GM18526 (cell line): ENCODE results near the gene HPCAL1.

ENCODE experiments used
- POLR2A ChIP-seq: IDR thresholded peaks from 3 replicates; pipeline ENCODE4 v1.6.1; 2011; ENCODE audit not compliant: insufficient read length; ENCODE audit errors: extremely low read depth

The HPCAL1 gene

DNA sequence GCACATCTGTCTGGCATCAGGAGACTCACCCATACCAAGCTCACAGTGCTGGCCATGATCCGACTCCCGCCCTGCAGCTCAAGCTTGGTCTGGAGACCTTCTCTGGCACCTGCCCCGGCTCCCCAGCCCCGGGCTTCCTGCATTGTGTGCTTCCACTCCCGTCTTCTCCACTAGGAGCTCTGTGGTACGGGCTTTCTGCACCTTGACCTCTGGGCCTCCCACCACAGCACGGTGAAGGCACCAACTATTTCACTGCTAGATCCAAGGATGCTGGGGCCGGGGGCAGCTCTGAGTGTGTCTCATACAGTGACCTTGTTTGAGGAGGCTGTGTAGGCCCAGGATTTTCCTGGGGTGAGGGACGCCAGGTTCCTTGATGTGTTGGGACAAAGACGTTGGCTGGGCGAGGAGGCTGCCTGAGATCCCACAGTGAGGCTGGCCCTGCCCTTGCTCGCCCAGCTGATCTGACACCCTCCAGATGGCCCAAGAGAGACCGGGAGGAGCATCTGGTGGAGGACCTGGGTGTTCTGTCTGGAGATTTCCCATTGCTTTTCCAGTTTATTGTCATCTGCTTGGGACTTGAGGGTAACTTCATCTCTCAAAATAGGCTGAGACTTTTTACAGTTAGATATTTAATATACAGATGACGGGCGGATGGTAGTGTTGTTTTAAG is 64.0 kb downstream of the HPCAL1 start:
- TF ChIP-seq POLR2A: no peak

DNA sequence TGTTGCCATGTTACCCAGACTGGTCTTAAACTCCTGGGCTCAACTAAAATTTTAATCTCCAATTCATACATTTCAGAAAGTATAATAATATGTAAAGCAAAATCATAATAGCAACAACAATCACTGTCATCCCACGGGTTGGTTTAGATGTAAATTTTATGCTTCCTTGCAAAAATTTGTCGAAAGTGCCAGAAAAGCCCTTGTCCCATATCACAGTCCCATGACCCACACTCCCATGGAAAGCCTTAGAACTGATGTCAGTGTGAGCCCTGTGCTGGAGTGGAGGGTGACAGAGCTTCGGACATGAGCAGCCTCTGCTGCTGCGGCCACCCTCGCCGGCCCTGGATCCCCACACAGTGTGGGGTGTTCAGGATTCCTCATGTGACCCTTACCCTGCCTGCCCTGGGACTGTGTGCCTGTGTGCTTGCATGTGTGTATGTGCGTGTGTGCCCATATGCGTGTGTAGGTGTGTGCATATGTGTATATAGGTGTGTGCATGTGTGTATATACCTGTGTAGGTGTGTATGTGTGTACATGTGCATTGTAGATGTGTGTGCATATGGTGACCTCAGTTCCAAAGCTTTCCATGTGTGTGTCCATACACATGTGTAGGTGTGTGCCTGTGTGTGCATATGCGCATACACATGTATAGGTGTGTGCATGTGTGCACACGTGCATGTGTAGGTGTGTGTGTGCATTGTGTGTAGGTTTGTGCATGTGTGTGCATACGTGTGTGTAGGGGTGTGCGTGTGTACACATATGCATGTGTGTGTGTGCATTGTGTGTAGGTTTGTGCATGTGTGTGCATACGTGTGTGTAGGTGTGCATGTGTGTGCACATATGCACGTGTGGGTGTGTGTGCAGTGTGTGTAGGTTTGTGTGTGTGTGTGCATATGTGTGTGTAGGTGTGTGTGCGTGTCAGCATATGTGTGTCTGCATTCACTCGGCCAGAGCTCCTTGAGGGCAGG is 65.1 kb downstream of the HPCAL1 start:
- no peak for TF ChIP-seq POLR2A

DNA sequence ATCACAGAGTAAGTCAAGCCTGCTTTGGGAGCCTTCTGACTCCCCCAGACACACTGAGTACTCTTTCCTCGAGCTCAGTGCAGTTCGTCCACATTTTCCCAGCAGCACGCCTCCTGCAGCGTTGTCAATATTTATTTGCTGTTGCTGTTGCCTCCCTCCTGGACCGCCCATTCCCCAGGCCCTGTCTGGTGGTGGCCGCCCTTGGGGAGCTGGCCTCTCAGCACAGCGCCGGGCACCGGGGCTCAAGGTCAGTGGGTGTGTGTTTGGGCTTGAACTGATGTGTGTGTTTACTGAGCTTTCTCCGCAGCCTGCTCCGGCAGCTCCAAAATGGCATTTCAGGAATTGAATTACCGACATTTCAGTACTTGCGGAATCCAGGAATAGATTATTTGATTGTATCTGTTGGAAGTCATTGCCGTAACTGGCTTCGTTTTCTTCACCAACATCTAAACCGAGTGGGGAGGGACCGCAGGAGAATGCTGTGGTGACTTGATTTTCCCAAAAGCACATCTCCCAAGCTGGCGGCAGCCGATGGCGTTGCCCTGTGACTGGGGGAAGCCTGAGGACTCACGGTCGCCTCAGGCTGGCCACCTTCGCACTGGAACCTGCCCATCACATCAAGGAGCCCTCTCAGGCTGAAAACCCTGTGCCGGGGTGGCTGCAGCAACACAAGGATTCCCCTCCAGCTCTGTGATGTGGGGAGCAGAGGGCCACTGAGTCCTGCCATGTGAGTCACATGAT is 66.0 kb downstream of the HPCAL1 start:
- no peak for TF ChIP-seq POLR2A

DNA sequence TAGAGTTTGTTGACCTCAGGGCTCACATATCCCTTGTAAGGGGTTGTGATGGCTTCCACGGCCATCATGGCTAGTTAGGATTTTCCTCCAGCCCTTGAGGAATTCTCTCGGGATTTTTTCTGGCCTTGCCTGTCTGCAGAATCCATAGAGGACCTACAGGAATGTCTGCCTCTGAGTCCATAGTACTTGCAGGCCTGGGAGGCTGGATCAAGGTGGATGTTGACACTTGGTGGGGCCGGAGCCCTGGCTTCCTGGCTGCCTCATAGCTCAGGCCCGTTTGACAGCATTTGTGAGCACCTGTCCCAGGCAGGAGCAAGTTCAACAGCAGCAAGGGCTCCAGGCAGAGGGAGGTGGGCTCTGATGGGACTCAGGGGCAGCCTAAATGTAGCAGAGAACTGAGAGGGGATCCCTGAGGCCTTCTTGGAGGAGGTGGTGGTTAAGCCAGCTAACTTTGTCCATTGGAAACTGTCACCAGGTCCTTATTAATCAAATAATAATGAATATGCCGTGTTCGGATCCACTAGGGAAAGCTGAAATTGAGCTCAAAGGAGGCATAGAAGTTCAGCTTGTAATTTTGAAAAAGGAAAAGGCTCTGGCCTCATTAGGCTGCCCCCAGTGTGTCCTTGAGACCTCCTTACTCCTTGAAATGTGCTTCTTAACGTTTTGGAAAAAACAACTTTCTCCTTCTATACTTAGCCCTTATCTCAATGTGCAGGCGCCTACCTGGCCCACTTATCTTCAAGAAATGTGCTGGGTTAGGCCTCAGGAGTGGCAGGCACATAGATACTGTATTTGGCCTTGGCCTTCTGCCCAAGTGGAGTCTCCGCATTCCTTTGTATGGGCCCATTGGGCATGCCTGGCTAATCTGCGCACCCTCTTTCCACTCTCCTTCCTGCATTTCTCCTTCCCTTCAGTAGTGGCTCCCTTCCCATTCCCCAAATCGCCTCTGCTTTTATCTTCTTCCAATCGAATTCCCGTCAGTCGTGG is 66.9 kb downstream of the HPCAL1 start:
- TF ChIP-seq POLR2A: no peak

DNA sequence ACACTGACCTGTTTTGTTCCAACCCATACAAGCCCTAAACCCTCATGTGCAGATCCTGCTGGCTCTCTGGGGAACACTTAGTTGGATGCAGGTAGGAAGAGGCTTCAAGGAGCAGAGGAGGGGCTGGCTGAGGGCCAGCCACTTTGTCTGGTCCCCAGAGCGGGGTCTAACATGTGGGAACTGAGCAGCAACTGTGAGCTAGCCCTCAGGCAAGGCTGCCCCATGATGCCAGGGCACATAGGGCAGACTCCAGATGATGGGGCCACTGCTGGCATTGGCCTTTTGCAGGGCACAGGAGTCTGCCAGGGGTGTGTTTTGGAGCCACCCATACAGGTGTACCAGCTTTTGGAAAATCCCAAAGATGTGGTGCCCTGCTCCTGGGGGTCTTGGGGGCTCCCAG is 67.7 kb downstream of the HPCAL1 start:
- no peak for TF ChIP-seq POLR2A

DNA sequence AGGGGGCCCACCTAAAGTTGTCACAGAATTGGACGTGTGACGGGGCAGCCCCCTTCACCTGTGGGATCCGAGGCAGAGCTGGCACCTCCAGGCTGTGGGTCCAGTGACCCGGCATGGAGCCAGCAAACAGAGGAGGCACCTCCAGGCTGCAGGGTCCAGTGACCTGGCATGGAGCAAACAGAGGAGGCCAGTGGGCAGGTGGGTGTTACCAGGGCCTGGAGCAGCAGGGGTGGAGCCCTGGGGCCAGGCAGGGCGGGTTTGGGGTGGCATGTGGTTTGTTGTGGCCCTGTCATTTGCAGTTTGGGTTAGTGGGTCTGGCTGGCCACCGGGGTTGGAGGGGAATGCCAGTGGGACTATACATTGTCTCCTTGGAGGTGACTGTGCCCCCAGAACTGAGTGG is 68.2 kb downstream of the HPCAL1 start:
- TF ChIP-seq POLR2A: no peak

DNA sequence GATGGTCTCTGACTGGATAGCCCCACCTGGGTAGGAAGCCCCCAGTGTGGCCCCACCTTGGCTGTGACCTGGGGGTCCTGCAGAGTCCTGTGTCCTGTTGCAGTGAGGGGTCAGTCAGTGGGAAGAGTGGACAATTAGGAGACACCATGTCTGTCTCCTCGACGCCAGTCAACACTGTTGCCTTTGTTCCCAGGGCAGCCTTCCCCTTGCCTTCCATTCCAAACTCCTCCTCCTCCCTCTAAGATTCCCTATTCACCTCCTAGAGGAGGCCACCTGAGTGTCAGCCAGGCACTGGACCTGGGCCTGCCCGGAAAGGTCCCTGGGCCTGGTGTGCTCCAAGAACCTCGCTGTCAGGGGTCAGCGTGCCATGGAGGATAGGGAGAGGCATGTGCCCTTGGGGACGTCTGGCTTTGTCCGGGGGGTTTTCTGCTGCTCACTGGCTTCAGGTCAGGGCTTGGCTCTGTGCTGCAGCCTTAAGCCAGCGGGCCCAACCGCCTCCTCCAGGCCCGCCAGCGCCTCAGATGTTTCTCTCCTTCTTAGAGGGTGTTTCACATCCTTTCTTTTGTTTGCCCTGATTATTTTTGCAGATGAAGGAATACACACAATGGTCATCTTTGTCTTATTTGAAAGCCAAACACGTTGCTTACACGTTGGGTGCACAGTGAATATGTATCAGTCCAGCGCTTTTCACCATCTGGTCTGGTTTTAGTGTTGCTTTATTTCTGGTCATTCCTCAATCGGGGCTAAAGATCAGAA is 68.9 kb downstream of the HPCAL1 start:
- no peak for TF ChIP-seq POLR2A

DNA sequence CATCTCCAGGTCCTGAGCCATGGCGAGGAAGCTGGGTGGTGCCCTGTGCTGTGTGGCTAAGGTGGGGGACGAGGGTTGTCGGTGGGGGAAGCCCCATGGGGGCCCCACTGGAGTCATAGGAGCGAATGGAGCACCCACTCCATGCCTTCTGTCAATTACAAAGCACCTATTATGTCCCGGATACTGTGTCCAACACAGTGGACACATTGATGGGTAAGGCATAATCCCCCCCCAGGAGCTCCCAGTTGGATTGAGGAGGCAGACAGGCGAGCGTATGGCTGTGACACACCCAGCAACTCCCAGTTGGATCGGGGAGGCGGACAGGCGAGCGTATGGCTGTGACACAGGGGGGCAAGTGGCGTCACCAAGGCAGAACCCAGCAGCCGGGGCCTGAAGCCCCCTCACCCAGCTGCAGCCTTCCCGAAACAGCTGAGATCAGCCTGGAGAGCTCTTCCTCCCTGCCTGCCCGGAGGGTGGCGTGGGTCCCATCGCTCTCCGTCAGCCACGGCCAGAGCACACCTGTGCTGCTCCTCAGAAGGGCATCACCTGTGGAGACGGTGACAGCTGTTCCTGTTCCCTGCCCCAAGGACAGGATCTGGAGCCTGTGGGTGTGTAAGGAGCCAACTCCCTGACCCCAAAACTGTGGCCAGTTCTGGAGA is 69.6 kb downstream of the HPCAL1 start:
- TF ChIP-seq POLR2A: no peak

DNA sequence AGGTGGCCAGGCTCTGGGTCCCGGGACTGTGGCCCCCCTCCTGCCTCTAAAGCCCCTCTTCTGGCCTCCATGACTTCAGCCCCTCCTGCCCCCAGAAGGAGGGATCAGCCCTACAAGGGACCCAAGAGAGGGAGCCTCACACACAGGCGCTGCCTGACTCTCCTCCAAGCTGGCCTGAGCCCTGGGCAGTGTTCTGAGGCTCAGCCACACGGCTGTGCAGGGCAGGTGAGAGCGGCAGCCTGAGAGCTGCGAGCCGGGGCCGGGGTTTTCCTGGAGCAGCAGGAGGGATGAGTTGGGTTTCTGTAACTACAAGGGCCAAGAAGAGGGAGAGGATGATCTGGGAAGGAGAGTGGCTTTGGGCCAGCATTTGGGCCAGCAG is 70.1 kb downstream of the HPCAL1 start:
- TF ChIP-seq POLR2A: no peak

DNA sequence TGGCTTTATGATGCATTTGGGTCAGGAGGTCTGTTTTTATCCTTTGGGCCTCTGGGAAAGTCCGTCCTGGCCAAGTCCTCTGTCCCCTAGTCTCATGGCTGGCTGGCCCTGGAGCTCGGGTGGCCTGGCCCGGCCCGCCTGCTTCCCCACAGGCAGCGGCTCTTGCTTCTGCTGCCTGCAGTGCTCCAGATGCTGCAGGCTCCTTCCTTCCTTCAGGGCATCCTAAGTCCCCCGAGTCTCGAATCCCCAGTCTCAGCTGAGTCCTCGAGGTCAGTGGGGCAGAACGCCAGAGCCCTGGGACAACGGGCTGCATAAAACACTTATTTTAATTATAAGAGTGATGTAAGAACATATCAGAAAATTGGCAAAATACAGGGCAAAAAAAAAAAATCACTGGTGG is 71.2 kb downstream of the HPCAL1 start:
- no peak for TF ChIP-seq POLR2A

DNA sequence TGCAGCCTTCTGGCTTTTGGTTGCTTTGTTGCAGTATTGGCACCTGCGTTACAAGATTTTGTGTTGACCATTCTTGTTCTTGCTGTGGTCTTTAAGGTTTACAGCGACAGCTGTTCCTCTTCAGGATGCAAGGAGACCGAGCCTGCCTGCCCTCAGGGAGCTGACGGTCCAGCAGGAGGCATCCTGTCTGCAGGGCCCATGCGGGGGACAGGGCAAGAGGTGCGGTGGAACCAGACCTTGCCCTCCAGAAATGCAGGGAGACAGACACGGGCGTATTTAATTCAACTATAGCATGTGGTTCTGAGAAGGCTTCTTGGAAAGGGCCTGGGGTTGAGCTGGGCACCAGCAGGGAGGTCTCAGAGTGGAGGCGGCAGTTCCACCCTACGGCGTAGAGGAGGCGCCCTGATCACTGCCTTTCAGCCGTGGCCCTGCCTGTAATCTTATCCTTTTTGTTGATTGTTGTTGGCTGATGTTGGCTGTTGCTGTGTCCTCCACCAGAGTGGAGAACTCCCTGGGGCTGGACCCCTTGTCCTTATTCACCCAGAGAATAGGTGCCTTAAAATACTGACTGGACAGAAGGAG is 71.7 kb downstream of the HPCAL1 start:
- no peak for TF ChIP-seq POLR2A

DNA sequence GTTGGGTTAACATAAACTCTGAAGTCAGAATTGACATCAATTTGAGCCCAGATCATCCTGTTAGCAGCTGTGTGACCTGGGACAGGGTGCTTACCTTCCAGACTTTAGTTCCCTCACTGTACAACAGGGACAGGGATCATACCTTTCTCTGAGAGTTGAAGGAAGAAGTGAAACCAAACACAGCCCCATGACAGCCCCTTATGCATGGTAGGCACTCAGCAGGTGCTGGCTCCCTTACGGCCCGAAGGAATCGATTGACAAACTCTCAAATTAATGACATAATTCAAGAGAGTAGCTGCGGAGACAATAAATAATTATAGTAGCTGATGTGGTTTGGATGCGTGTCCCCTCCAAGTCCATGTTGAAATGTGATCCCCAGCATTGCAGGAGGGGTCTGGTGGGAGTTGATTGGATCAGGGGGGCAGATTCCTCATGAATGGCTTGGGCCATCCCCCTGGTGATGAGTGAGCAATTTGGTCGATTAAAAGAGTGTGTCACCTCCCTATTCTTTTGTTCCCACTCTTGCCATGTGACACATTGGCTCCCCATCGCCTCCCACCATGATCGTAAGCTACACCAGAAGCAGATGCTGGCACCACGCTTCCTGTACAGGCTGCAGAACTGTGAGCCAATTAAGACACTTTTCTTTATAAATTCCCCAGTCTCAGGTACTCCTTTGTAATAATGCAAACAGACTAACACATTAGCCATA is 73.0 kb downstream of the HPCAL1 start:
- no peak for TF ChIP-seq POLR2A

DNA sequence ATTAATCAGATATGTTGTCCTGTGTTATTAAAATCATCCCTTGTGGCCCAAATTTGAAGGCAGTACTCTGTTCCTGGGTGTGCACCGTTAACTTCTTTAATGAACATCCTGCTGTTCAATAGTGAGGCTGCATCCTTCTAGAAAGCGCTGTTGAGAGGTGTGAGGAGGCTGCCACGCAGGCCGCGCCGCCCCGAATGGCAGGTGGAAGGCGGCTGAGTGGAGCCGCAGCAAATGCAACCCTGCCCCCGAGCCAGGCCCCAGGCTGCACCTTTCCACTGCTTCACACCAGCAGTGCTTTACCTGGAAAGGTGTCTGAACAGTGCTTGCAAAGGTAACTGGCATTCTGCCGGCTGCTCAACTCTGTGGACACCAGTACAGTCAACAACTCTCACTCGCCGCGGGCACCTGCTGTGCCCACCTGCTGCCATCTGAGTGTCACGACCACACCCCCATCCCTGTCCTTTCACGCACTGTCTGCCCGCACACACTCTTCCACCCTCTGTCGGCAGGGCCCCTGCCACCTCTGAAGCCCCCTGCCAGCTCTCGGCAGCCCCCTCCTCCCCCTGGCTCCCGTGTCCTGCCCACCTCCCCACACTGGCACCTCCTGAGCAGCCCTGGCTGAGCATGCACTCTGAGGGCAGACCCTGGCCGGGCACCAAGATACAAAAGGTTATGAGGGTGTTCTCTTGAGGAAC is 74.5 kb downstream of the HPCAL1 start:
- no peak for TF ChIP-seq POLR2A
